ENCODE measurements around the gene NAV1. TPM values are rescaled to one million over a fixed set of nuclear protein-coding genes. Genes with fewer than 3 reads are reported as not detected.

The NAV1 gene
- total RNA-seq, 4 donors from 2014 or later: 13.3 to 29.7 (median 24.1) TPM

DNA sequence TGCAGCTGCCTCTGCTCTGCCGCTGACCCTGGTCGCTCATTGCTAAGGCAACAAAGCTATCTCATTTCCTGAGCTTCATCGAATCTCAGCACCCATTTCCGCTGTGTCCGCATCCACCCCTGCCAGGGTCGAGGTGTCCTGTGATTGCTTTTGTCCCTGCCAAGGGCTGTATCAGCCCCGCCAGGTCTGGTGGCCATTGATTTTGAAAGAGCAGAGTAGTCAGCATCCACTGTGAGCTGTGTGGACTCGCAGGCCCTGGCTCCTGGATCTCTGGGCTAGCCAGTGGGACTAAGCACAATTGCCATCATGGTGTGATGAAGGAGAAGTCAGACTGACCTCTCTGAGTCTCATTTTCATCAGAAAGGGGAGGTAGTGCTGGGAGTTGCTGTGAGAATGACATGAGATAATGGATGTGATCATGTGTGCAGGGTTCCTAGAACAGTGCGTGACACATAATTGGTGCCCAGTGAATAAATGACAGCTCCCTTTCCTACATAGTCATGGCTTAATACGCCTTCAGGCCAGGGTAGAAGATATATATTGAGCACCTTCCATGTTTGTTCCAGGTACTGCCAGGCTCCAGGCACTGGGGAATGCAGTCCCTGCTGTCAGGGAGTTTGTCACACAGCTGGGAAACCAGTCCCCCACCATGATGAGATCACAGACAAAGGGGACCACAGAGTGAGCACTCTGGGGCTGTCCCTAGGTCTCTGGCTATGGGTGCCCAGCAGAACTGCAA lies 32.1 kb downstream of the NAV1 start:
- Histone ChIP-seq H3K4me3 (replicated peaks in 1 of 3) (no peak overlapping the region), H3K9me3 (no peaks in the 10 kb centered on the region), H3K36me3 (no peaks in the 10 kb centered on the region), H3K27me3 (no peaks in the 10 kb centered on the region), H3K27ac (no peak overlapping the region), H3K4me1 (peaks cover 0 to 23% of the 10 kb centered on the region in 2 donors)
- 77 to 89% methylated on average over 10 of the region's 10 CpGs for WGBS, 2 donors
- intact Hi-C loops (cut with DNase I): no loop called here
- no peak for TF ChIP-seq POLR2A (IDR thresholded peaks at IDR 0.05)
- TF ChIP-seq, protein P1, sequence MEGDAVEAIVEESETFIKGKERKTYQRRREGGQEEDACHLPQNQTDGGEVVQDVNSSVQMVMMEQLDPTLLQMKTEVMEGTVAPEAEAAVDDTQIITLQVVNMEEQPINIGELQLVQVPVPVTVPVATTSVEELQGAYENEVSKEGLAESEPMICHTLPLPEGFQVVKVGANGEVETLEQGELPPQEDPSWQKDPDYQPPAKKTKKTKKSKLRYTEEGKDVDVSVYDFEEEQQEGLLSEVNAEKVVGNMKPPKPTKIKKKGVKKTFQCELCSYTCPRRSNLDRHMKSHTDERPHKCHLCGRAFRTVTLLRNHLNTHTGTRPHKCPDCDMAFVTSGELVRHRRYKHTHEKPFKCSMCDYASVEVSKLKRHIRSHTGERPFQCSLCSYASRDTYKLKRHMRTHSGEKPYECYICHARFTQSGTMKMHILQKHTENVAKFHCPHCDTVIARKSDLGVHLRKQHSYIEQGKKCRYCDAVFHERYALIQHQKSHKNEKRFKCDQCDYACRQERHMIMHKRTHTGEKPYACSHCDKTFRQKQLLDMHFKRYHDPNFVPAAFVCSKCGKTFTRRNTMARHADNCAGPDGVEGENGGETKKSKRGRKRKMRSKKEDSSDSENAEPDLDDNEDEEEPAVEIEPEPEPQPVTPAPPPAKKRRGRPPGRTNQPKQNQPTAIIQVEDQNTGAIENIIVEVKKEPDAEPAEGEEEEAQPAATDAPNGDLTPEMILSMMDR (IDR thresholded peaks at IDR 0.05): no peak
- DNase-seq: no peak

DNA sequence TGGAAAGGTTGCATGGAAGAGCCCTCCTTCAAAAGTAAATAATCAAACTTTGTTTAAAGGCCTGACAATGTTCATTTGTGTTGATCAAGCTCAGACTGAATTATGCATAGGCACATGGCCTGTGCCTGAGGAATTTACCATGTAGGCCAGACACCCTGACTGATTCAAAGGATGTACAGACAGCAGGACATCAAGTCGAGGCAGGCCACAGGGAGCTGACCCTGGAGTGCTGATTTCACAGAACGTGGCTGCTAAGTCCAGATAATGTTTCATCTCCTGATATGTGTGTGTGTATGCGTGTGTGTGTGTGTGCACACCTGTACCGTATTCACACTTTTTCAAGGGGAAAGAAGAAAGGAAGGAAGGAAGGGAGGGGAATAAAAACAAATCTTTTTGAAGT lies 34.1 kb downstream of the NAV1 start:
- Histone ChIP-seq H3K4me3 (replicated peaks in 1 of 3) (no peak overlapping the region), H3K4me1 (peaks cover 0 to 23% of the 10 kb centered on the region in 2 donors), H3K27ac (no peak overlapping the region), H3K36me3 (no peaks in the 10 kb centered on the region), H3K27me3 (no peaks in the 10 kb centered on the region), H3K9me3 (no peaks in the 10 kb centered on the region)
- intact Hi-C loops (cut with DNase I): no loop called here
- no peak for TF ChIP-seq POLR2A (IDR thresholded peaks at IDR 0.05)
- TF ChIP-seq, protein P1 (IDR thresholded peaks at IDR 0.05): no peak
- 66 to 73% methylated on average over 4 of the region's 4 CpGs for WGBS, 2 donors
- no peak for DNase-seq

DNA sequence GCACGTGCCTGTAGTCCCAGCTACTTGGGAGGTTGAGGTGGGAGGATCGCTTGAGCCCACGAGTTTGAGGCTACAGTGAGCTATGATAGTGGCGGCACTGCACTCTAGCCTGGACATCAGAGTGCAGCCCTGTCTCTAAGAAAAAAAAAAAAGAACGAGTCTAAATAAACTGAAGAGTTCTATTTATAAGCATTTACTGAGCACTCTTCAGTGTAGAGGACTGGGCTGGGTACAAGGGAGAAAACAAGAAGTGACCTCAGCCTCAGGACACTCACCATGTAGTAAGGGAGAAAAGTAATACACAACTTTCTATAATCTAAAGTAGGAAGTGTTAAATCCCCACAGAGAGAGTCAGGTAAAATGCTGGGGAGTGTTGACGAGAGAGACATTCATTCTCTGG lies 35.0 kb downstream of the NAV1 start:
- WGBS, 2 donors: 78 to 82% methylated on average over 6 of the region's 6 CpGs
- no peak for DNase-seq
- H3K4me1 ChIP-seq: peaks cover 0 to 20% of the 10 kb centered on the region in 2 donors
- H3K9me3 ChIP-seq: no peaks in the 10 kb centered on the region
- TF ChIP-seq POLR2A (IDR thresholded peaks at IDR 0.05): no peak
- TF ChIP-seq, protein P1 (IDR thresholded peaks at IDR 0.05): no peak
- no peak overlapping the region for H3K4me3 ChIP-seq (replicated peaks in 1 of 3)
- H3K27me3 ChIP-seq: no peaks in the 10 kb centered on the region
- intact Hi-C loops (cut with DNase I): no loop called here
- no peaks in the 10 kb centered on the region for H3K36me3 ChIP-seq
- H3K27ac ChIP-seq: peak overlapping the region in 1 of 3 donors; percentile 41

DNA sequence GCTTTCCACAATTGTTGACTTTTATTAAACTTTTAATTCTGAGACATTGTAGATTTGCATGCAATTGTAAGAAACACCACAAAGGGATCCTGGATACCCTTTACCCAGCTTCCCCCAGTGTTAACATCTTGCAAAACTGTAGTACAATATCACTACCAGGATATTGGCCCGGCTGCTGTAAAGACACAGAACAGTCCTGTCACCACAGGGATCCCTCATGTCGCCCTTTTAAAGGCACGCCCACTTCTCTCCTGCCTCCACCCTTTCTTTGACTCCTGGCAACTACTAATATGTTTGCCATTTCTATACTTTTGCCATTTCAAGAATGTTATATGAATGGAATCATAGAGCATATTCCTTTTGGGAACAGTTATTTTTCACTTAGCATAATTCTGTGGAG lies 37.0 kb downstream of the NAV1 start:
- TF ChIP-seq, protein P1 (IDR thresholded peaks at IDR 0.05): no peak
- TF ChIP-seq POLR2A (IDR thresholded peaks at IDR 0.05): no peak
- Histone ChIP-seq H3K9me3 (no peaks in the 10 kb centered on the region), H3K27me3 (no peaks in the 10 kb centered on the region), H3K4me1 (peaks cover 0 to 16% of the 10 kb centered on the region in 2 donors), H3K27ac (no peak overlapping the region), H3K4me3 (replicated peaks in 1 of 3) (no peak overlapping the region), H3K36me3 (no peaks in the 10 kb centered on the region)
- no peak for DNase-seq
- 89 to 93% methylated on average over 3 of the region's 3 CpGs for WGBS, 2 donors
- intact Hi-C loops (cut with DNase I): no loop called here

DNA sequence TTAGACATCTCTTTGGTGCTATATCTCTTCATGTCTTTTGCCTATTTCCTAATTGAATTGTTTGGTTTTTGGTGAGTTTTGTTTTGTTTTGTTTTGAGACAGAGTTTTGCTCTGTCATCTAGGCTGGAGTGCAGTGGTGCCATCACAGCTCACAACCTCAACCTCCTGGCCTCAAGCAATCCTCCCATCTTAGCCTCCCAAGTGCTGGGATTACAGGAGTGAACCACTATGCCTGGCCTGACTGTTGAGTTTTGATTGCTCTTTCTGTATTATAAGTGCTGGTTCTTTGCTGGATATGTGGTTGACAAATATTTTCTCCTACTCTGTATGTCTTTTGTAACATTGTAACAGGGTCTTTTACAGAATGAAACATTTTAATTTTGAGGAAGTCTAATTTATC lies 38.0 kb downstream of the NAV1 start:
- Histone ChIP-seq H3K27ac (no peak overlapping the region), H3K27me3 (no peaks in the 10 kb centered on the region), H3K36me3 (no peaks in the 10 kb centered on the region), H3K9me3 (no peaks in the 10 kb centered on the region), H3K4me3 (replicated peaks in 1 of 3) (no peak overlapping the region), H3K4me1 (peaks cover 0 to 16% of the 10 kb centered on the region in 2 donors)
- intact Hi-C loops (cut with DNase I): no loop called here
- TF ChIP-seq, protein P1 (IDR thresholded peaks at IDR 0.05): no peak
- TF ChIP-seq POLR2A (IDR thresholded peaks at IDR 0.05): no peak
- no peak for DNase-seq
